Neural progenitor cell (in vitro differentiated cells): ENCODE data around the gene AUP1. TPM values are rescaled to one million over a fixed set of nuclear protein-coding genes. Genes with fewer than 3 reads are reported as not detected.

Experiments
- DNase-seq: peaks from one replicate; pipeline ENCODE4 v3.0.0-alpha.2; 2016; ENCODE audit warnings: low spot score
- H2AFZ ChIP-seq: fragments of 200-600 bp; sonication (generic); replicated peaks from 2 replicates; pipeline ENCODE4 v1.6.1; 2016; ENCODE audit warnings: antibody characterized with exemption
- H3F3A ChIP-seq: fragments of 200-600 bp; sonication (generic); 2 replicates; pipeline ENCODE4 v1.6.1; 2016; ENCODE audit warnings: antibody characterized with exemption, low read depth
- H3K27ac ChIP-seq: fragments of 200-600 bp; sonication (generic); 2 replicates; pipeline ENCODE4 v1.5.1; 2016; ENCODE audit warnings: mild to moderate bottlenecking
- H3K27me3 ChIP-seq: fragments of 200-600 bp; sonication (generic); 2 replicates; pipeline ENCODE4 v1.6.1; 2016; ENCODE audit warnings: mild to moderate bottlenecking, moderate library complexity
- H3K36me3 ChIP-seq: fragments of 200-600 bp; sonication (generic); 2 replicates; pipeline ENCODE4 v1.5.1; 2016
- H3K4me1 ChIP-seq: fragments of 200-600 bp; sonication (generic); 2 replicates; pipeline ENCODE4 v1.6.1; 2016; ENCODE audit warnings: mixed run types
- H3K4me2 ChIP-seq: fragments of 200-600 bp; sonication (generic); 2 replicates; pipeline ENCODE4 v1.6.1; 2016
- H3K4me3 ChIP-seq: fragments of 200-600 bp; sonication (generic); 2 replicates; pipeline ENCODE4 v1.5.1; 2016
- H3K79me2 ChIP-seq: fragments of 200-600 bp; sonication (generic); 2 replicates; pipeline ENCODE4 v1.6.1; 2016; ENCODE audit warnings: low read depth
- H3K9ac ChIP-seq: fragments of 200-600 bp; sonication (generic); 2 replicates; pipeline ENCODE4 v1.6.1; 2016
- H3K9me3 ChIP-seq: fragments of 200-600 bp; sonication (generic); 2 replicates; pipeline ENCODE4 v1.5.1; 2016; ENCODE audit warnings: low read depth
- H4K20me1 ChIP-seq: fragments of 200-600 bp; sonication (generic); 2 replicates; pipeline ENCODE4 v1.6.1; 2016; ENCODE audit warnings: low read depth
- H3K27ac Mint-ChIP-seq: 3 replicates; pipeline ENCODE4 v1.8.0; 2021; ENCODE audit warnings: mixed read lengths
- H3K27me3 Mint-ChIP-seq: 2 replicates; pipeline ENCODE4 v1.8.0; 2022; ENCODE audit warnings: low read depth, mild to moderate bottlenecking, inconsistent platforms, moderate library complexity, mixed read lengths; ENCODE audit not compliant: insufficient read depth
- H3K36me3 Mint-ChIP-seq: 3 replicates; pipeline ENCODE4 v1.8.0; 2021; ENCODE audit warnings: mixed read lengths
- H3K4me1 Mint-ChIP-seq: 3 replicates; pipeline ENCODE4 v1.8.0; 2021; ENCODE audit warnings: mixed read lengths
- H3K4me3 Mint-ChIP-seq: 3 replicates; pipeline ENCODE4 v1.8.0; 2021; ENCODE audit warnings: mild to moderate bottlenecking, moderate library complexity, mixed read lengths
- H3K9me3 Mint-ChIP-seq: 3 replicates; pipeline ENCODE4 v1.8.0; 2020; ENCODE audit warnings: mixed read lengths
- EZH2 ChIP-seq: fragments of 200-600 bp; sonication (generic); IDR thresholded peaks from 2 replicates; pipeline ENCODE4 v1.6.1; 2017; ENCODE audit warnings: antibody characterized with exemption, mild to moderate bottlenecking, moderate library complexity
- EZH2phosphoT487 ChIP-seq: fragments of 200-600 bp; sonication (generic); IDR thresholded peaks from 2 replicates; pipeline ENCODE4 v1.6.1; 2017; ENCODE audit warnings: antibody characterized with exemption
- total RNA-seq: library from RNA; depleted of rRNA; stranded (reverse); fragments of >200 nt; gene quantifications from 2 replicates; pipeline ENCODE4 v1.2.3, GENCODE V29; 2015; ENCODE audit warnings: low replicate concordance
- TF ChIP-seq, protein P1 (sequence below): fragments of 200-600 bp; sonication (generic); IDR thresholded peaks from 2 replicates; pipeline ENCODE4 v1.5.1; 2017; ENCODE audit warnings: antibody characterized with exemption, mild to moderate bottlenecking

The AUP1 gene
- total RNA-seq, 1 donor from 2014 or later: 47.9 TPM

DNA sequence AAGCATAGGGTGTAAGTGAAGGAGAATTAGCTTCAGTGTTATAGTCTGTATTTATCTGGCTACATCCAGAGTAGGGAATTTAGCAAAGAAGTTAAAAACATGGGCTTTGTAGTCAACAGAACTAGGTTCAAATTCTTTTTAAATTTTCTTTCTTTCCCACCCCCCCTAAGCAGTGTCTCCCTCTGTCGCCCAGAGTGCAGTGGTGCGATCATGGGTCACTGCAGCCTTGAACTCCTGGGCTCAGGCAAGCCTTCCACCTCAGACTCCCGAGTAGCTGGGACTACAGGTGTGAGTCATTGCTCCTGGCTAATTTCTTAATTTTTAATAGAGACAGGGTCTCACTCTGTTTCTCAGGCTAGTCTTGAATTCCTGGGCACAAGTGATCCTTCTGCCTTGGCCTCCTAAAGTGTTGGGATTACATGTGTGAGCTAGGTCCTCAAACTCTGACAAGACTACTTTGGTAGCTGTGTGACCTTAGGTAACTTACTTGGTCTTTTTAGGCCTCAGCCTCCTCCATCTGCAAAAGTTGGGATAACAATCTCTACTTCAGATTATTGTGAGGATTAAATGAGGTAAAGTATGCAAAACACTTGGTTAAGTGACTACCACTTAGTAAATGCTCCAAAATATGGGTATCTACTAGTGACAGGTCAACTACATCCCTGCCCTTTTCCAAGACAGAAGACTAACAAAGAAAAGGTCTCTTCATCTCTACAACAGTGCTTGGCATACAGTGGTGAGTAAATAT, 42.8 kb upstream of the AUP1 start:
- no peaks in the 10 kb centered on the region for H3K9me3 ChIP-seq
- H3K4me1 ChIP-seq: no peaks in the 10 kb centered on the region

DNA sequence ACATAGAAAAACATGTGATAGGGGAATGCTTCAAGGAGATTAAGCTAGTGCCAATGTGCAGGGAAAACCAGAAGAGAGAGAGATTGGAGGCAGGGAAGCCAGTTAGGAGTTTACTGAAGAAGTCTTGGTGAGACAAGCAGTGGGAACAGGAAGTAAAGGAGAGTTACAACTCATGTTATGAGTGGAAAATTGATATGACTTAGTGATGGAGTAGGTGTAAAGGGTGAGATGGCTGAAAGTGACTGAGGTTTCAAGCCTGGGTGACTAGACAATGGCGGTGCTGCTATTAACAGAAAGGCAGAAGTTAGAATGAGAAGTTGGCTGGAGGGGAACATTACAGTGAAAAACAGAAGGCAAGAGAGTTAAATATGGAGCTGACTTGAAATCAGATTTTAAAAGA, 41.6 kb upstream of the AUP1 start:
- no peaks in the 10 kb centered on the region for H3K9me3 Mint-ChIP-seq

More for the DNA sequence above, 42.8 kb upstream of the AUP1 start:
- no peaks in the 10 kb centered on the region for H3K9me3 Mint-ChIP-seq
- TF ChIP-seq EZH2phosphoT487: no peak
- TF ChIP-seq, protein P1, sequence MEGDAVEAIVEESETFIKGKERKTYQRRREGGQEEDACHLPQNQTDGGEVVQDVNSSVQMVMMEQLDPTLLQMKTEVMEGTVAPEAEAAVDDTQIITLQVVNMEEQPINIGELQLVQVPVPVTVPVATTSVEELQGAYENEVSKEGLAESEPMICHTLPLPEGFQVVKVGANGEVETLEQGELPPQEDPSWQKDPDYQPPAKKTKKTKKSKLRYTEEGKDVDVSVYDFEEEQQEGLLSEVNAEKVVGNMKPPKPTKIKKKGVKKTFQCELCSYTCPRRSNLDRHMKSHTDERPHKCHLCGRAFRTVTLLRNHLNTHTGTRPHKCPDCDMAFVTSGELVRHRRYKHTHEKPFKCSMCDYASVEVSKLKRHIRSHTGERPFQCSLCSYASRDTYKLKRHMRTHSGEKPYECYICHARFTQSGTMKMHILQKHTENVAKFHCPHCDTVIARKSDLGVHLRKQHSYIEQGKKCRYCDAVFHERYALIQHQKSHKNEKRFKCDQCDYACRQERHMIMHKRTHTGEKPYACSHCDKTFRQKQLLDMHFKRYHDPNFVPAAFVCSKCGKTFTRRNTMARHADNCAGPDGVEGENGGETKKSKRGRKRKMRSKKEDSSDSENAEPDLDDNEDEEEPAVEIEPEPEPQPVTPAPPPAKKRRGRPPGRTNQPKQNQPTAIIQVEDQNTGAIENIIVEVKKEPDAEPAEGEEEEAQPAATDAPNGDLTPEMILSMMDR: peak; percentile 42
- no peaks in the 10 kb centered on the region for H3K27me3 Mint-ChIP-seq
- peaks cover 1% of the 10 kb centered on the region for H3K4me1 Mint-ChIP-seq
- H3K36me3 ChIP-seq: no peaks in the 10 kb centered on the region
- H3K4me3 ChIP-seq: no peak overlapping the region
- H4K20me1 ChIP-seq: no peaks in the 10 kb centered on the region
- H3K9ac ChIP-seq: no peak overlapping the region
- no peak overlapping the region for H2AFZ ChIP-seq
- no peaks in the 10 kb centered on the region for H3K36me3 Mint-ChIP-seq
- H3K27me3 ChIP-seq: peaks cover 5% of the 10 kb centered on the region
- no peak overlapping the region for H3K27ac Mint-ChIP-seq
- DNase-seq: no peak
- no peaks in the 10 kb centered on the region for H3K79me2 ChIP-seq
- no peak overlapping the region for H3K4me2 ChIP-seq
- no peak overlapping the region for H3K27ac ChIP-seq
- H3F3A ChIP-seq: no peaks in the 10 kb centered on the region
- no peak overlapping the region for H3K4me3 Mint-ChIP-seq

DNA sequence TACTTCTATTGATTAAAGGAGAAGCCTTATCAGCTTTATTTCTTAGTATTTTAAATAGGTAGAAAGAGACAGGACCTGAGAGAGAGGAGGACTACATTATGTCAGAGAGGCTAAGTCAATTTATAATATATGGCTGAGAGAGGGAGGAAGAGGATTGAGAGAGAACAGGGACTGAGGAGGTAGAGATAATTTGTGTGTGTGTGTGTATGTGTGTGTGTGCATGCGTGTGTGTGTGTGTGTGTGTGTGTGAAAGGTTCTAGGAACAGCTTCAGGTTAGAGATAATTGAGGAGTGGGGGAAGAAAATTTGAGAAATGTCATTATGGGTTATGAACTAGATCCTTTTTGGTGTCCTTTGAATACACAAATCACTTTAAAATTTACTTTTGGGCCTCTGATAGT, 40.2 kb upstream of the AUP1 start:
- H3K4me1 Mint-ChIP-seq: no peaks in the 10 kb centered on the region
- no peaks in the 10 kb centered on the region for H3F3A ChIP-seq
- no peak overlapping the region for H3K4me3 Mint-ChIP-seq
- H3K4me1 ChIP-seq: no peaks in the 10 kb centered on the region
- no peaks in the 10 kb centered on the region for H3K27me3 Mint-ChIP-seq
- TF ChIP-seq, protein P1: no peak
- TF ChIP-seq EZH2 (no peak), EZH2phosphoT487 (no peak)
- H2AFZ ChIP-seq: no peak overlapping the region
- DNase-seq: no peak
- no peaks in the 10 kb centered on the region for H3K36me3 Mint-ChIP-seq
- no peak overlapping the region for H3K4me3 ChIP-seq
- H3K27ac Mint-ChIP-seq: no peak overlapping the region
- H3K27me3 ChIP-seq: peaks cover 19% of the 10 kb centered on the region
- no peaks in the 10 kb centered on the region for H4K20me1 ChIP-seq
- no peak overlapping the region for H3K4me2 ChIP-seq
- H3K27ac ChIP-seq: no peak overlapping the region
- no peaks in the 10 kb centered on the region for H3K79me2 ChIP-seq
- no peak overlapping the region for H3K9ac ChIP-seq
- no peaks in the 10 kb centered on the region for H3K36me3 ChIP-seq
- no peaks in the 10 kb centered on the region for H3K9me3 ChIP-seq
- H3K9me3 Mint-ChIP-seq: no peaks in the 10 kb centered on the region

More for the DNA sequence above, 41.6 kb upstream of the AUP1 start:
- Histone ChIP-seq H3K9me3 (no peaks in the 10 kb centered on the region), H3K79me2 (no peaks in the 10 kb centered on the region), H3K4me3 (no peak overlapping the region), H3K4me2 (no peak overlapping the region), H3K4me1 (no peaks in the 10 kb centered on the region), H3K9ac (no peak overlapping the region), H3K27me3 (peaks cover 16% of the 10 kb centered on the region), H3K36me3 (no peaks in the 10 kb centered on the region), H3K27ac (no peak overlapping the region), H4K20me1 (no peaks in the 10 kb centered on the region), H2AFZ (no peak overlapping the region), H3F3A (no peaks in the 10 kb centered on the region)
- H3K36me3 Mint-ChIP-seq: no peaks in the 10 kb centered on the region
- TF ChIP-seq, protein P1: no peak
- TF ChIP-seq EZH2 (no peak), EZH2phosphoT487 (no peak)
- no peaks in the 10 kb centered on the region for H3K4me1 Mint-ChIP-seq
- no peaks in the 10 kb centered on the region for H3K27me3 Mint-ChIP-seq
- H3K27ac Mint-ChIP-seq: no peak overlapping the region
- no peak for DNase-seq
- H3K4me3 Mint-ChIP-seq: no peak overlapping the region
